NCI-H226 (cell line): ENCODE results near the gene CR2.
"Not testable (repeated sequence)": the region's sequence is repeated elsewhere in the genome, so short reads cannot be mapped to it uniquely, and the experiment has no call there.

Experiments used
- DNase-seq: peaks from one replicate; pipeline ENCODE4 v3.0.0-alpha.2; 2015

The CR2 gene

GRCh38 chr1:207455183-207455754 lies 1.1 kb downstream of the CR2 start:
- DNase-seq = no peak

GRCh38 chr1:207458414-207458813 lies 4.3 kb downstream of the CR2 start:
- DNase-seq = no peak

GRCh38 chr1:207459008-207459407 lies 4.9 kb downstream of the CR2 start:
- DNase-seq = no peak

DNA sequence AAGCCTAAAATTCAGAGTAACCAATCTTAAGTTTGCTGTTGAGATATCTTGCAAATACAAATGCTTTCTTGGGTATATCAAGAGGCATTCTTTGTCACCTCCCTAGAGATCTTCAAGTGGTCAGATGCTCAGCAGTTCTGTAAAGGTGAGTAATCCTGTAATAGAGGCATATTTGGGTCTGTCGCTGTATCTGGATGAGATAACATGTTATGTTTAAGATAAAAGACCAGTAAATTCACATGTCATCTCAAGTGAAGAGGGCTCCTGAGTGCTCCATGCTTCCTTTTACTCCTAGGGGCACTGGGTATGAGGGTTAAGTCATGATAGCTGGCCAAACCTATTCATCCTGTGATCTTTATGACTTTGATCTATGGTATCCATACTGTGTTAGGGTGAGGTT lies 7.5 kb downstream of the CR2 start:
- peak; percentile 29 for DNase-seq

DNA sequence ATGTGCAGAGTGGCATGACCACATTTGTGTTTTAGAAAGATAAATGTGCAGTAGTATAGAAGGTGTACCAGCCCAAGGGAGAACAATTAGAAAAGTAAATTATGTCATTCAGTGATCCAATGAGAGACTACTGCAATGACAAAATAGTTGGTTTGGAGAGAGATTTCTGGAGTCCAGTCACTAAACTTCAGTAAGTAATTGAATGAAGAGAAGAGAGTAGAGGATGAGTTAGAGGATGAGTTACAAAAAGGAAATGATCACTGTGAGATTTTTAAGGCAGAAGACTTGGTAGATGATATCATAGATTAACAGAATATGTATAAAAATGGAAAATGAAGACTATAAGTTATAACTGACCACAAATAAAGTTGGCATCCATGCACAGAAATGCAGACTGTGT lies 8.4 kb downstream of the CR2 start:
- no peak for DNase-seq

DNA sequence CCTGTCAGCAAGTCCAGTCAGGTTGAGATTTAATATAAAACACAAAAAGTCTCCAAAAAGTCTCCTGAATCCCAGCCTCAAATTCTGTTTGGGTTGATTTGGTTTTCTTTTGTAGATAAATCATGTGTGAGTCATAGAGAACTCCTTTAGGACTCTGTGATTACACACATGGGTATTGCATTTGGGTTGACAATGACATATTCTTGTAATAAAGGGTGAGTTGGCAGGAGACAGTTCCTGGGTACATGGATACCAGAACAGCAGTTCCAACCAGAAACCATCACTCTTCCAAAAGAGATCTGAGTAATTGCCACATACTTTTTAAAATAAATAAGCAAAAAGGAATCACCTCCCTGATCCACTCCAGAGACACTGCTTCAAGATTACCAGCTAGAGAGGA lies 8.9 kb downstream of the CR2 start:
- DNase-seq = peak; percentile 5

- DNase-seq = no peak
These were observed 9.4 kb downstream of the CR2 start for GRCh38 chr1:207463571-207463970.

- DNase-seq = no peak
These were observed 16.8 kb downstream of the CR2 start for GRCh38 chr1:207470927-207471326.

DNA sequence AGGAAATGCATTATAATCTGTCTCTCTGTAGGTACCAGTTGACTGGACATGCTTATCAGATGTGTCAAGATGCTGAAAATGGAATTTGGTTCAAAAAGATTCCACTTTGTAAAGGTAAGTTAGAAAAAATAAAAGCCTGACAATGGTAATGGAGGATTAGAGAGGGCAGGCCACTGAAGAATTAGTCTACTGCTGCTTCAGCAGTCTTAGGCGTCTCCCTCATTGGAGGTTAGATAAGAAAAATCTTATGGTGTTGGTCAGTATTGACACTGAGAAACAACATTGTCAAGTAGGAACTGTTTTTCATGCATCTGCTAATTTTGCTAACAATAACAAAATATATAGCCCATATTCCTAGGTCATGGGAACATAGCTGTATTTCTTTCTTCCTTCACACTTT lies 20.1 kb downstream of the CR2 start:
- DNase-seq = no peak

DNA sequence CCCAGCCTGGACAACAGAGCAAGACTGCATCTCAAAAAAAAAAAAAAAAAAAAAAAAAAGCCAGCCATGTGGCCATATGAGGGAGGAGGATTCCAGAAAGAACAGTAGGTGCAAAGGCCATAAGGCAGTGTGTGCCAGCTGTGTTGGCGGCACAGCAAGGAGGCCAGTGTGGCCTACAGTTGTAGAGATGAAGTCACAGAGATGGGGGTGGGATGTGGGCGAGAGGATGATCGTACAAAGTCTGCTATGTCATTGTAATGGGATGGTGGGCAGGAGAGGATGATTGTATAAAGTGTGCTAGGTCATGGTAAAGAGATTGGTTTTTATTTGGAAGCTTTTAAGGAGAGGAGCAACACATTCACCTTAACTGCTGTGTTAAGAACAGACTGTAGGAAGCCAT lies 32.1 kb downstream of the CR2 start:
- no peak for DNase-seq

DNA sequence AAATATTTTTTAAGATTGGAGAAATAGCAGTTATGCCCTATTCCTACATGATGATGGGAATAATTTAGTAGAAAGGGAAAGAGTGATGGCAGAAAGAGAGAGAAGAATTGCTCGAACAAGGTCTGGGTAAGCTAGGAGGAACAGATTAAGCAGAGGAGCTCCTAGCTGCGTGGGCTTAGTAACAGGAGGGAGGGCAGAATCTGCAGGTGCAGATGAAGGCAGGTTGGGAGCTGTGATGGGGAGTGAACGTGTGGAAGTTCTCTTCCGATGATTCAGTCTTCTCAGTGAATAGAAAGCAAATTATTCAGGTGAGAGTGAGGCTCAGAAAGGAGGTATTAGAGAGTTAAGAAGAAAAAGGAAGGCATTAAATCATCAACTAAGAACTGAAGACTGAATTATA lies 33.5 kb downstream of the CR2 start:
- DNase-seq = no peak

DNA sequence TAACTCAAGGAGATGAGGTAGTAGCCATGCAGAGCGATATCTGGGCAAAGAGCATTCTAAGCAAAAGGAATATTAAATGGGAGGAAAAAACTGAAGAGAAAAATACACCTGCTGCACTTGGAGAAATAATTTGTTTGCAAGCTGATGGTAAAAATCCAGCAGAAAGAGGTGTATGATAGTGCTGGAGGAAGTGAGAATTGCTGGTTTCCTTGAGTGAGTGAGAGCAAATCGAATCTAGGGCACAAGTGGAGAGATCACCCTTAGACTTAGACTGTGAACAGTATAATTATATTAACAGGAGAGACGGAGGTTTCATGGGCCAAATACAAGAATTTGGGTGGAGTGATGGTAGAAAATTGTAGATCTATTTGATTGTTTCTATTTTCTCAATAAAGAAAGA lies 39.1 kb downstream of the CR2 start:
- DNase-seq = no peak

GRCh38 chr1:207494171-207494570 lies 40.0 kb downstream of the CR2 start:
- no peak for DNase-seq

GRCh38 chr1:207495281-207495680 lies 41.2 kb downstream of the CR2 start:
- not testable (repeated sequence) for DNase-seq

DNA sequence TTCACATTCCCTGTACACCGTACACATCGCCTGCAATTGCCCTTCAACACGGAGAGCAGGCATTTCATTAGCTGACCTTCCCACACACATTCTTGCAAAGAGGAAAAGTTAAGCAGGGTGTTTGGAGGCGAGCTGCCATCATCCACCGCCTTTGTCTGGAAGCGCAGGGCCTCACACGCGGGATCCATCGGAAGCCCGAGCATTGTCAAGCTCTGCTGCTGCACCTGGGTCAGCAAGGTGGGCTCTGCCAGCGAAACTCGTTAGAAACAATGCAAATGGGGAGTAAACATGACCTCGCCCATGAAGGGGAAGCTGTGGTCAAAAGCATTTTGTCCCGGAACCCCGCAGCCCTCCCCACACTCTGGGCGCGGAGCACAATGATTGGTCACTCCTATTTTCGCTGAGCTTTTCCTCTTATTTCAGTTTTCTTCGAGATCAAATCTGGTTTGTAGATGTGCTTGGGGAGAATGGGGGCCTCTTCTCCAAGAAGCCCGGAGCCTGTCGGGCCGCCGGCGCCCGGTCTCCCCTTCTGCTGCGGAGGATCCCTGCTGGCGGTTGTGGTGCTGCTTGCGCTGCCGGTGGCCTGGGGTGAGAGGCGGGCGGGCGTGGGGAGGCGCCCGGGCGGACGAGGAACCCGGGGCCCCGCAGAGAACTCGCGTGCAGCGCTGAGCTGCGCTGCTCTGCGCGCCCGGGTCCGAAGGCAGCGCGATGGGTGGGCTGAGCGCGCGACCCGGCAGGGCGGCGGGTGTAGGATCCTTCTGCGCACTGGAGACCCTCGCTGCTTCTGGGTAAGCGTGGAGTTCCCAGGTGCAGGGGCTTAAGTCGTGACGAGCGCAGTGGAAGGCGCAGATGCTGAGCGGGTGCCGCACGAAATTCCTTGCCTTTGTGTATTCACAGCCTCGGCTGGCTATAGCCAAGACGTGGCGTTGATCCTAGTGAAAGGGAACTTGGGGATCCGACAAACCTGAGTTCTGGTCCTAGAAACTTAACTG lies 42.0 kb downstream of the CR2 start, which contains the start of gene CR1:
Gene CR1 (plus strand): TSS at position 357 of the 992 bp plus-strand sequence. CDS start 111 bp downstream, at position 468.
- DNase-seq = no peak

- DNase-seq = no peak
These were observed 43.8 kb downstream of the CR2 start for GRCh38 chr1:207497941-207498340.

- peak; percentile 8 for DNase-seq
These were observed 45.4 kb downstream of the CR2 start for GRCh38 chr1:207499573-207499972.

- DNase-seq = peak; percentile 19
These were observed 46.2 kb downstream of the CR2 start for GRCh38 chr1:207500306-207500705.

DNA sequence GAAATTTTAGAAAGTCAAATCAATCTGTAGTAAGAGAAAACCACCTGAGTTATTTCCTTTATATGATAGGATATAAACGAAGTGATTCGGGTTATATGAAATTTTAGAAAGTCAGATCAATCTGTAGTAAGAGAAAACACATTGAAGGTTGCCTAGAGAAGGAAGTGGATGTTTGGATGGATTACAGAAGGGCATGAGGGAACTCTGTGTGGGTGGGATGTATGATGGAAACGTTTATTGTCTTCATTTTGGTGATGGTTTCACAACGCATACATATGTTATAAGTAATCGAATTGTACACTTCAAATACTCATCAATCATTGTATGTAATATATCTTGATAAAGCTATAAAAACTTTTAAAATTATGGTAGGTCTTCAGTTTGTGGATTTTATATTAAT lies 46.9 kb downstream of the CR2 start:
- DNase-seq = no peak

- no peak for DNase-seq
These were observed 48.6 kb downstream of the CR2 start for GRCh38 chr1:207502726-207503125.

DNA sequence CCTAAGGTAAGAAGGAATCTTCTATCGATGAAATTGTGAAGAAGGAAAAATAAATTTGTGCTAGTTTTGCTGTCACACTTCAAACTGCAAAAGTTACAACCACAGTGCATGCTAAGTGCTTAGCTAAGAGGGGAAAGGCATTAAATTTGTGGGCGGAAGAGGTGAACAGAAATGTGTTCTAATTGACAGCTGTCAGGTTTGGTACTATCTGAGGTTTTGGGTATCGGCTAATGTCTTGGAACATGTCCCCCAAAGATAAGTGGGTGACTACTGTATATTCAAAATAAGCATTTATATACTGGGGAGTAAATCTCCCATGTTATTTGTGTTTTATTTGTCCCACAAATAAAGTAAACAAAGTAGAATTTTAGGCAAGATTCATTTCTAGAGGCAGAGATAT lies 49.8 kb downstream of the CR2 start:
- no peak for DNase-seq

DNA sequence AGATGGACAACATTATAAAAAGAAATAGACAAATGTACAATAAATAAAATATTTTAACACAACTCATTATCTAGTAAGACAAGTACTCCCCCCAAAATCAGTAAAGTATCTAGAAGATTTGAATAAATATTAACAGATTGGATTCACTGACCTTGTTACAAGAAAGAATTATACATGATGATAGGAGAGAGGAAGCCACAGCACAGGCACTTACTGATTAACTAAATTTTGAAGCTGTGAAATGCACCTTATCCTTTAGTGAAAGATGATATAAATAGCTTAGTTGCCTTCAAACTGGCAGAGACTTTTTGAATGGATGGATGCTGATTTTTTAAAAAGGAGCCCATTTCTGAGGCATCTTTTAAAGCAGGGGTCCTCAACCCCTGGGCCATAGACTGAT lies 50.3 kb downstream of the CR2 start:
- no peak for DNase-seq

GRCh38 chr1:207510444-207510843 lies 56.3 kb downstream of the CR2 start:
- DNase-seq = no peak

- DNase-seq = no peak
These were observed 60.8 kb downstream of the CR2 start for GRCh38 chr1:207514890-207515289.
